GM18868 (cell line): ENCODE measurements around the gene RAB11FIP3.

Experiments used
- ATAC-seq: cut with Tn5 transposase; IDR thresholded peaks from one replicate; pipeline ENCODE4 v1.9.1; 2021; ENCODE audit warnings: mild to moderate bottlenecking, moderate library complexity; ENCODE audit not compliant: unreplicated experiment

The RAB11FIP3 gene

GRCh38 chr16:424033-424622 lies 1.3 kb upstream of the RAB11FIP3 start:
- no peak for ATAC-seq

GRCh38 chr16:424623-425081 lies 797 bp upstream of the RAB11FIP3 start:
- ATAC-seq, result no peak

GRCh38 chr16:425740-426114 lies 278 bp downstream of the RAB11FIP3 start:
- ATAC-seq, result peak; percentile 32

- no peak for ATAC-seq
Measured at GRCh38 chr16:426115-426905, 861 bp downstream of the RAB11FIP3 start.

GRCh38 chr16:426906-427249 lies 1.4 kb downstream of the RAB11FIP3 start:
- ATAC-seq, result no peak

- no peak for ATAC-seq
Measured at GRCh38 chr16:427250-427649, 1.8 kb downstream of the RAB11FIP3 start.

GRCh38 chr16:430904-431303 lies 5.5 kb downstream of the RAB11FIP3 start:
- no peak for ATAC-seq

GRCh38 chr16:440627-441026 lies 15.2 kb downstream of the RAB11FIP3 start:
- no peak for ATAC-seq

GRCh38 chr16:441447-441846 lies 16.0 kb downstream of the RAB11FIP3 start:
- ATAC-seq, result no peak

GRCh38 chr16:442976-443375 lies 17.5 kb downstream of the RAB11FIP3 start:
- no peak for ATAC-seq

- no peak for ATAC-seq
Measured at GRCh38 chr16:444027-444426, 18.6 kb downstream of the RAB11FIP3 start.

GRCh38 chr16:445566-445965 lies 20.1 kb downstream of the RAB11FIP3 start:
- no peak for ATAC-seq

- ATAC-seq, result no peak
Measured at GRCh38 chr16:450385-450784, 24.9 kb downstream of the RAB11FIP3 start.

GRCh38 chr16:450785-451512 lies 25.5 kb downstream of the RAB11FIP3 start:
- ATAC-seq, result no peak

GRCh38 chr16:454397-454940 lies 29.0 kb downstream of the RAB11FIP3 start:
- no peak for ATAC-seq

GRCh38 chr16:455453-455852 lies 30.0 kb downstream of the RAB11FIP3 start:
- no peak for ATAC-seq

- ATAC-seq, result no peak
Measured at GRCh38 chr16:456891-457483, 31.5 kb downstream of the RAB11FIP3 start.

GRCh38 chr16:457732-458400 lies 32.4 kb downstream of the RAB11FIP3 start:
- no peak for ATAC-seq

GRCh38 chr16:459761-460160 lies 34.3 kb downstream of the RAB11FIP3 start:
- ATAC-seq, result no peak

- no peak for ATAC-seq
Measured at GRCh38 chr16:460787-461186, 35.3 kb downstream of the RAB11FIP3 start.

GRCh38 chr16:463071-463470 lies 37.6 kb downstream of the RAB11FIP3 start:
- ATAC-seq, result no peak
